K562 (cell line): ENCODE measurements around the gene MEIS2. TPM values are rescaled to one million over a fixed set of nuclear protein-coding genes. Genes with fewer than 3 reads are reported as not detected.

Source experiments
- HIVEP1 ChIP-seq: fragments of 250-450 bp; sonication (Bioruptor Pico); IDR thresholded peaks from 2 replicates; pipeline ENCODE4 v1.4.0; 2020; ENCODE audit warnings: mild to moderate bottlenecking
- MEF2D ChIP-seq: conservative IDR thresholded peaks from 2 replicates; pipeline ENCODE4 v1.6.1; 2016; ENCODE audit warnings: low read depth, missing genetic modification characterization, missing compliant biosample characterization
- NUFIP1 ChIP-seq: fragments of 450-650 bp; IDR thresholded peaks from 2 replicates; pipeline ENCODE4 v1.6.1; 2018; ENCODE audit not compliant: partially characterized antibody
- POLR2B ChIP-seq: fragments of 450-650 bp; IDR thresholded peaks from 2 replicates; pipeline ENCODE4 v1.6.1; 2018; ENCODE audit warnings: low read depth; ENCODE audit not compliant: partially characterized antibody
- SAP30 ChIP-seq: fragments of 200-600 bp; sonication (generic); IDR thresholded peaks from 2 replicates; pipeline ENCODE4 v1.6.1; 2012; ENCODE audit warnings: borderline replicate concordance, low read depth, mild to moderate bottlenecking, moderate library complexity, low read length, control low read depth, inconsistent platforms; ENCODE audit not compliant: insufficient read depth, poor library complexity, severe bottlenecking
- XRCC3 ChIP-seq: fragments of 450-650 bp; IDR thresholded peaks from 2 replicates; pipeline ENCODE4 v1.6.1; 2017; ENCODE audit warnings: mild to moderate bottlenecking, moderate library complexity
- polyA plus RNA-seq, 8 experiments: library from polyadenylated mRNA; depleted of rRNA in 4 of 8; stranded (reverse) in 5 of 8; unstranded in 3 of 8; fragments of >200 nt; fragmentation: Nextera tagmentation in 2 of 8; fragmentation: Illumina TruSeq in 1 of 8; extraction: Ambion mirVana in 2 of 8; extraction: Trizol in 1 of 8; gene quantifications; 2 replicates each; pipeline versions ENCODE4 v1.2.1 to v1.2.3, GENCODE V29; 2011 to 2014; ENCODE audit warnings: inconsistent platforms in 1 of 8, missing spikeins in 1 of 8
- total RNA-seq, 7 experiments: library from RNA; depleted of rRNA in 6 of 7; stranded (reverse); fragments of >200 nt in 6 of 7; fragmentation: Illumina TruSeq in 2 of 7; extraction: Trizol in 2 of 7; gene quantifications; 2 replicates each; pipeline versions ENCODE4 v1.2.1 to v1.2.3, GENCODE V29; 2011 to 2021; ENCODE audit warnings: low replicate concordance in 1 of 7
- TF ChIP-seq, protein P1 (sequence below), 2 experiments: fragments of 450-650 bp; formaldehyde crosslinking in 1 of 2; IDR thresholded peaks; 2 replicates each; pipeline versions ENCODE4 v1.4.0 to v1.6.1; 2014 to 2020; ENCODE audit warnings: mild to moderate bottlenecking in 2 of 2, borderline replicate concordance in 1 of 2, low read depth in 1 of 2
- TF ChIP-seq, protein P2 (sequence below), 2 experiments: IDR thresholded peaks in 1 of 2; conservative IDR thresholded peaks in 1 of 2; 2 replicates each; pipeline ENCODE4 v1.6.1; 2016; ENCODE audit warnings: low read depth in 2 of 2, mild to moderate bottlenecking in 1 of 2, missing compliant biosample characterization in 1 of 2, missing genetic modification characterization in 1 of 2, moderate library complexity in 1 of 2
- TF ChIP-seq, protein P3 (sequence below): fragments of 250-450 bp; sonication (Bioruptor Pico); IDR thresholded peaks from 2 replicates; pipeline ENCODE4 v1.4.0; 2020; ENCODE audit warnings: mild to moderate bottlenecking, moderate library complexity

The MEIS2 gene
- total and polyA plus RNA-seq, 9 of the 15 experiments (the other 6 are each of a cell fraction or from before 2014, with no cell fraction given) = 7.5 to 64.2 (median 22.3) TPM

DNA sequence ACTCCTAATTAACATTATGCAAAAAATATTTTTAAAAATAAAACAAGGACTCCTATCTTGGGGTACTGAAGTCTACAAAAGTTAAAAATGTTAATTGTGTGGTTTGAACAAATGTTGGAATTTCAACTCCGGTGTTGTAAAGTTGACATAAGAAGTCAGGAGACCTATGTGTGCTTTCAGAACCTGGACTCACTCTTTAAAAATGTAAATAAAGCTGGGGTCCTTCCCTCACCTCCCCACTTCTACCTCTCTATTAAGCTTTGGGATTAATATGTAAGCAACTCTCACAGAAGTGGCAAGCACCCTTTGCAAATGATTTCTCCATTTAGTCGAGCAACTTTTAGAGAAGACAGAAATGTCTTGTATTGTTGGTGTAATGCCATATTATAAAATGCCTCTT is 11.9 kb downstream of the MEIS2 start (continued):
- TF ChIP-seq, protein P1, sequence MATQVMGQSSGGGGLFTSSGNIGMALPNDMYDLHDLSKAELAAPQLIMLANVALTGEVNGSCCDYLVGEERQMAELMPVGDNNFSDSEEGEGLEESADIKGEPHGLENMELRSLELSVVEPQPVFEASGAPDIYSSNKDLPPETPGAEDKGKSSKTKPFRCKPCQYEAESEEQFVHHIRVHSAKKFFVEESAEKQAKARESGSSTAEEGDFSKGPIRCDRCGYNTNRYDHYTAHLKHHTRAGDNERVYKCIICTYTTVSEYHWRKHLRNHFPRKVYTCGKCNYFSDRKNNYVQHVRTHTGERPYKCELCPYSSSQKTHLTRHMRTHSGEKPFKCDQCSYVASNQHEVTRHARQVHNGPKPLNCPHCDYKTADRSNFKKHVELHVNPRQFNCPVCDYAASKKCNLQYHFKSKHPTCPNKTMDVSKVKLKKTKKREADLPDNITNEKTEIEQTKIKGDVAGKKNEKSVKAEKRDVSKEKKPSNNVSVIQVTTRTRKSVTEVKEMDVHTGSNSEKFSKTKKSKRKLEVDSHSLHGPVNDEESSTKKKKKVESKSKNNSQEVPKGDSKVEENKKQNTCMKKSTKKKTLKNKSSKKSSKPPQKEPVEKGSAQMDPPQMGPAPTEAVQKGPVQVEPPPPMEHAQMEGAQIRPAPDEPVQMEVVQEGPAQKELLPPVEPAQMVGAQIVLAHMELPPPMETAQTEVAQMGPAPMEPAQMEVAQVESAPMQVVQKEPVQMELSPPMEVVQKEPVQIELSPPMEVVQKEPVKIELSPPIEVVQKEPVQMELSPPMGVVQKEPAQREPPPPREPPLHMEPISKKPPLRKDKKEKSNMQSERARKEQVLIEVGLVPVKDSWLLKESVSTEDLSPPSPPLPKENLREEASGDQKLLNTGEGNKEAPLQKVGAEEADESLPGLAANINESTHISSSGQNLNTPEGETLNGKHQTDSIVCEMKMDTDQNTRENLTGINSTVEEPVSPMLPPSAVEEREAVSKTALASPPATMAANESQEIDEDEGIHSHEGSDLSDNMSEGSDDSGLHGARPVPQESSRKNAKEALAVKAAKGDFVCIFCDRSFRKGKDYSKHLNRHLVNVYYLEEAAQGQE (IDR thresholded peaks at IDR 0.05; ENCODE audit: borderline replicate concordance) = no peak
- TF ChIP-seq, protein P1 (CRISPR knock-in tag; IDR thresholded peaks at IDR 0.05; ENCODE audit: low read depth) = no peak
- no peak for TF ChIP-seq NUFIP1
- no peak for TF ChIP-seq MEF2D (tag)
- no peak for TF ChIP-seq SAP30
- no peak for TF ChIP-seq XRCC3
- no peak for TF ChIP-seq HIVEP1
- TF ChIP-seq, protein P2, sequence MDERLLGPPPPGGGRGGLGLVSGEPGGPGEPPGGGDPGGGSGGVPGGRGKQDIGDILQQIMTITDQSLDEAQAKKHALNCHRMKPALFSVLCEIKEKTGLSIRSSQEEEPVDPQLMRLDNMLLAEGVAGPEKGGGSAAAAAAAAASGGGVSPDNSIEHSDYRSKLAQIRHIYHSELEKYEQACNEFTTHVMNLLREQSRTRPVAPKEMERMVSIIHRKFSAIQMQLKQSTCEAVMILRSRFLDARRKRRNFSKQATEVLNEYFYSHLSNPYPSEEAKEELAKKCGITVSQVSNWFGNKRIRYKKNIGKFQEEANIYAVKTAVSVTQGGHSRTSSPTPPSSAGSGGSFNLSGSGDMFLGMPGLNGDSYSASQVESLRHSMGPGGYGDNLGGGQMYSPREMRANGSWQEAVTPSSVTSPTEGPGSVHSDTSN (CRISPR knock-in tag; IDR thresholded peaks at IDR 0.05; ENCODE audit: low read depth) = no peak
- TF ChIP-seq, protein P2 (tag; conservative IDR thresholded peaks at IDR 0.05; ENCODE audit: low read depth) = no peak
- no peak for TF ChIP-seq POLR2B
- TF ChIP-seq, protein P3, sequence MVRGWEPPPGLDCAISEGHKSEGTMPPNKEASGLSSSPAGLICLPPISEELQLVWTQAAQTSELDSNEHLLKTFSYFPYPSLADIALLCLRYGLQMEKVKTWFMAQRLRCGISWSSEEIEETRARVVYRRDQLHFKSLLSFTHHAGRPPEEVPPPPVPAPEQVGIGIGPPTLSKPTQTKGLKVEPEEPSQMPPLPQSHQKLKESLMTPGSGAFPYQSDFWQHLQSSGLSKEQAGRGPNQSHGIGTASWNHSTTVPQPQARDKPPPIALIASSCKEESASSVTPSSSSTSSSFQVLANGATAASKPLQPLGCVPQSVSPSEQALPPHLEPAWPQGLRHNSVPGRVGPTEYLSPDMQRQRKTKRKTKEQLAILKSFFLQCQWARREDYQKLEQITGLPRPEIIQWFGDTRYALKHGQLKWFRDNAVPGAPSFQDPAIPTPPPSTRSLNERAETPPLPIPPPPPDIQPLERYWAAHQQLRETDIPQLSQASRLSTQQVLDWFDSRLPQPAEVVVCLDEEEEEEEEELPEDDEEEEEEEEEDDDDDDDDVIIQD = no peak
